ENCODE results near the gene ATP13A1. TPM values are rescaled to one million over a fixed set of nuclear protein-coding genes. Genes with fewer than 3 reads are reported as not detected.
A peak's percentile ranks its signal among the peaks of the same experiment; 100 is the strongest.
"Not testable (repeated sequence)": the region's sequence is repeated elsewhere in the genome, so short reads cannot be mapped to it uniquely, and the experiment has no call there.

The ATP13A1 gene
- total RNA-seq, 2 donors from 2014 or later: 77.0 to 79.8 TPM

DNA sequence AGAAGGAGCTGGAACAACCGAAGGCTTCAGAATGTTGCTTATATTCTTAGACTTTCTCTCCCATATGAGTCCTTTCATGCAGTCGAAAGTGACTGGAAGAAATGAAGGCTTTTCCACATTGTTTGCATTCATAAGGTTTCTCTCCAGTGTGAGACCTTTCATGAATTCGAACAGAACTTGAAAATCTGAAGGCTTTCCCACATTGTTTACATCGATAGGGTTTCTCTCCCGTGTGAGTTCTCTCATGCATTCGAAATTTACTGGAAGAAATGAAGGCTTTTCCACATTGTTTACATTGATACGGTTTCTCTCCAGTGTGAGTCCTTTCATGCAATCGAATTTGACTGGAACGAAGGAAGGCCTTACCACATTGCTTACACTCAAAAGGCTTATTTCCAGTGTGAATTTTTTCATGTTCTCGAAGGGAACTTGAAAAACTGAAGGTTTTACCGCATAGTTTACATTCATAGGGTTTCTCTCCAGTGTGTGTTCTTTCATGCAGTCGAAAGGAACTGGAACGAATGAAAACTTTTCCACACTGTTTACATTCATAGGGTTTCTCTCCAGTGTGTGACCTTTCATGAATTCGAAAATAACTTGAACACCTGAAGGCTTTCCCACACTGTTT is 47.9 kb upstream of the ATP13A1 start:
- no peak overlapping the region for H3K27ac Mint-ChIP-seq
- 94 to 95% methylated on average over 12 to 14 of the region's 14 CpGs for WGBS, 2 experiments (ENCODE audit: insufficient coverage in 1 of 2, insufficient read length in 1 of 2)
- H3K4me3 Mint-ChIP-seq: no peak overlapping the region
- peaks cover 99% of the 10 kb centered on the region for H3K9me3 Mint-ChIP-seq
- Histone ChIP-seq H3K27ac (ENCODE audit: low read depth, low read length) (no peak overlapping the region), H3K36me3 (ENCODE audit: control insufficient read depth, insufficient read depth, low read length) (peaks cover 53% of the 10 kb centered on the region), H3K27me3 (ENCODE audit: control insufficient read depth, insufficient read depth, low read length, poor library complexity, severe bottlenecking) (no peaks in the 10 kb centered on the region), H3K4me3 (ENCODE audit: low read length) (peak overlapping the region; percentile 75), H3K9me3 (ENCODE audit: control insufficient read depth, low read length) (peaks cover 96% of the 10 kb centered on the region), H3K4me1 (ENCODE audit: control insufficient read depth, insufficient read depth, low read length) (no peaks in the 10 kb centered on the region), H3K9ac (ENCODE audit: extremely low read depth, low read length, poor library complexity, severe bottlenecking) (no peak overlapping the region)
- H3K36me3 Mint-ChIP-seq (ENCODE audit: low read depth): peaks cover 89% of the 10 kb centered on the region
- no peak for DNase-seq
- no peaks in the 10 kb centered on the region for H3K4me1 Mint-ChIP-seq
- peaks cover 2% of the 10 kb centered on the region for H3K27me3 Mint-ChIP-seq (ENCODE audit: insufficient read depth)
- TF ChIP-seq, protein P1, sequence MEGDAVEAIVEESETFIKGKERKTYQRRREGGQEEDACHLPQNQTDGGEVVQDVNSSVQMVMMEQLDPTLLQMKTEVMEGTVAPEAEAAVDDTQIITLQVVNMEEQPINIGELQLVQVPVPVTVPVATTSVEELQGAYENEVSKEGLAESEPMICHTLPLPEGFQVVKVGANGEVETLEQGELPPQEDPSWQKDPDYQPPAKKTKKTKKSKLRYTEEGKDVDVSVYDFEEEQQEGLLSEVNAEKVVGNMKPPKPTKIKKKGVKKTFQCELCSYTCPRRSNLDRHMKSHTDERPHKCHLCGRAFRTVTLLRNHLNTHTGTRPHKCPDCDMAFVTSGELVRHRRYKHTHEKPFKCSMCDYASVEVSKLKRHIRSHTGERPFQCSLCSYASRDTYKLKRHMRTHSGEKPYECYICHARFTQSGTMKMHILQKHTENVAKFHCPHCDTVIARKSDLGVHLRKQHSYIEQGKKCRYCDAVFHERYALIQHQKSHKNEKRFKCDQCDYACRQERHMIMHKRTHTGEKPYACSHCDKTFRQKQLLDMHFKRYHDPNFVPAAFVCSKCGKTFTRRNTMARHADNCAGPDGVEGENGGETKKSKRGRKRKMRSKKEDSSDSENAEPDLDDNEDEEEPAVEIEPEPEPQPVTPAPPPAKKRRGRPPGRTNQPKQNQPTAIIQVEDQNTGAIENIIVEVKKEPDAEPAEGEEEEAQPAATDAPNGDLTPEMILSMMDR (conservative IDR thresholded peaks at IDR 0.05): no peak

DNA sequence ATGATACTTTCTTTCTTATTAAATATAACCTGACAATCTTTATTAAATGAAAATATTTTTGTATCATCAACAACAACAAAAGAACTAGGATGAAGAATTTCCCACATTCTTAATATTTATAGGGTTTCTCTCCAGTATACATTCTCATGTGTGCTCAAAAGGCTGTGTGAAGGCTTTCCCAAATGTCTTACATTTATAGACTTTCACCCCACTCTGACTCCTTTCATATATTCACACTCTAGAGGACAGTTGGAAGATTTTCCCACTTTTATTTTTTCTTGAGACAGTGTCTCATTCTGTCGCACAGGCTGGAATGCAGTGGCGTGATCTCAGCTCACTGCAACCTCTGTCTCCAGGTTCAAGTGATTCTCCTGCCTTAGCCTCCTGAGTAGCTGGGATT is 47.0 kb upstream of the ATP13A1 start:
- peaks cover 87% of the 10 kb centered on the region for H3K9me3 ChIP-seq (ENCODE audit: control insufficient read depth, low read length)
- H3K4me3 ChIP-seq (ENCODE audit: low read length): peak overlapping the region; percentile 75
- no peaks in the 10 kb centered on the region for H3K27me3 ChIP-seq (ENCODE audit: control insufficient read depth, insufficient read depth, low read length, poor library complexity, severe bottlenecking)
- no peak for DNase-seq
- 74 to 100% methylated on average over 2 of the region's 2 CpGs for WGBS, 2 experiments (ENCODE audit: insufficient coverage in 1 of 2, insufficient read length in 1 of 2)
- Mint-ChIP-seq H3K27ac (no peak overlapping the region), H3K4me3 (no peak overlapping the region), H3K4me1 (no peaks in the 10 kb centered on the region), H3K27me3 (ENCODE audit: insufficient read depth) (peaks cover 2% of the 10 kb centered on the region), H3K9me3 (peaks cover 97% of the 10 kb centered on the region), H3K36me3 (ENCODE audit: low read depth) (peaks cover 86% of the 10 kb centered on the region)
- H3K27ac ChIP-seq (ENCODE audit: low read depth, low read length): no peak overlapping the region
- H3K4me1 ChIP-seq (ENCODE audit: control insufficient read depth, insufficient read depth, low read length): no peaks in the 10 kb centered on the region
- no peak overlapping the region for H3K9ac ChIP-seq (ENCODE audit: extremely low read depth, low read length, poor library complexity, severe bottlenecking)
- TF ChIP-seq, protein P1 (conservative IDR thresholded peaks at IDR 0.05): no peak
- peaks cover 52% of the 10 kb centered on the region for H3K36me3 ChIP-seq (ENCODE audit: control insufficient read depth, insufficient read depth, low read length)

DNA sequence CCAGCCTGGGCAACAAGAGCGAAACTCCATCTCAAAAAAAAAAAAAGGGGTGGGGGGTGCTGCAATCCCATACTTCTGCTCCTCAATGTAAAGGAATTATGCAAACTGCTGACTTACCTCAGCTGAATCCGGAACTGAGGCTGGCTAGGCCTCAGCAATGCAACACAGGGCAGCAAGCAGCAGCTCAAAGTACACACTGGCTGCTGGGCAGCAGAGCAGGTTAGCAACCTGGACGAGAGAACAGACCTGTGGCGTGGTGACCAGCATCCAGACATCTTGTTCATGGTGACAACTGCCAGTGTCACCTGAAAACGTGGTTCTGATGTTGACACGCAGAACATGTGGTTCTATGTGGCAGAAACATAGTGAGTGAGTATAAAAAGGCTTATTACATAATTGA is 41.4 kb upstream of the ATP13A1 start:
- no peak overlapping the region for H3K4me3 ChIP-seq (ENCODE audit: low read length)
- Mint-ChIP-seq H3K27me3 (ENCODE audit: insufficient read depth) (peaks cover 2% of the 10 kb centered on the region), H3K27ac (no peak overlapping the region), H3K4me1 (no peaks in the 10 kb centered on the region), H3K4me3 (no peak overlapping the region), H3K36me3 (ENCODE audit: low read depth) (peaks cover 58% of the 10 kb centered on the region), H3K9me3 (peaks cover 75% of the 10 kb centered on the region)
- H3K27me3 ChIP-seq (ENCODE audit: control insufficient read depth, insufficient read depth, low read length, poor library complexity, severe bottlenecking): no peaks in the 10 kb centered on the region
- no peaks in the 10 kb centered on the region for H3K4me1 ChIP-seq (ENCODE audit: control insufficient read depth, insufficient read depth, low read length)
- H3K27ac ChIP-seq (ENCODE audit: low read depth, low read length): no peak overlapping the region
- peaks cover 6% of the 10 kb centered on the region for H3K36me3 ChIP-seq (ENCODE audit: control insufficient read depth, insufficient read depth, low read length)
- 88 to 97% methylated on average over 6 of the region's 6 CpGs for WGBS, 2 experiments (ENCODE audit: insufficient coverage in 1 of 2, insufficient read length in 1 of 2)
- H3K9me3 ChIP-seq (ENCODE audit: control insufficient read depth, low read length): peaks cover 35% of the 10 kb centered on the region
- no peak overlapping the region for H3K9ac ChIP-seq (ENCODE audit: extremely low read depth, low read length, poor library complexity, severe bottlenecking)
- TF ChIP-seq, protein P1 (conservative IDR thresholded peaks at IDR 0.05): no peak
- DNase-seq: no peak

GRCh38 chr19:19700493-19700892 is 37.0 kb upstream of the ATP13A1 start:
- H3K27me3 ChIP-seq (ENCODE audit: control insufficient read depth, insufficient read depth, low read length, poor library complexity, severe bottlenecking); H3K36me3 ChIP-seq (ENCODE audit: control insufficient read depth, insufficient read depth, low read length); H3K4me1 ChIP-seq (ENCODE audit: control insufficient read depth, insufficient read depth, low read length); H3K4me3 ChIP-seq (ENCODE audit: low read length); H3K9me3 ChIP-seq (ENCODE audit: control insufficient read depth, low read length); DNase-seq; H3K9ac ChIP-seq (ENCODE audit: extremely low read depth, low read length, poor library complexity, severe bottlenecking); H3K27ac ChIP-seq (ENCODE audit: low read depth, low read length); H3K4me3 Mint-ChIP-seq; H3K4me1 Mint-ChIP-seq; H3K27me3 Mint-ChIP-seq (ENCODE audit: insufficient read depth); H3K27ac Mint-ChIP-seq: not testable (repeated sequence)
- Mint-ChIP-seq H3K36me3 (ENCODE audit: low read depth) (peaks cover 27% of the 10 kb centered on the region), H3K9me3 (peaks cover 37% of the 10 kb centered on the region)
- 75 to 100% methylated on average over 1 of the region's 1 CpG for WGBS, 2 experiments (ENCODE audit: insufficient coverage in 1 of 2, insufficient read length in 1 of 2)
